MM.1S (cell line): Measurements from ENCODE around the gene OTOP3.
"Not testable (repeated sequence)": the region's sequence is repeated elsewhere in the genome, so short reads cannot be mapped to it uniquely, and the experiment has no call there.

ENCODE experiments used
- DNase-seq: peaks from one replicate; pipeline ENCODE4 v3.0.0-alpha.2; 2015
- H2AFZ ChIP-seq: fragments of 300-600 bp; sonication (generic); 2 replicates; pipeline ENCODE4 v1.6.0; 2016; ENCODE audit warnings: antibody characterized with exemption, low read length
- H3F3A ChIP-seq: fragments of 300-600 bp; sonication (generic); 2 replicates; pipeline ENCODE4 v1.6.1; 2016; ENCODE audit warnings: mild to moderate bottlenecking, antibody characterized with exemption, low read length, moderate library complexity, mixed read lengths; ENCODE audit not compliant: insufficient read depth
- H3K27ac ChIP-seq: fragments of 300-600 bp; sonication (generic); 2 replicates; pipeline ENCODE4 v1.5.1; 2016; ENCODE audit warnings: mild to moderate bottlenecking, low read length
- H3K27me3 ChIP-seq: fragments of 300-600 bp; sonication (generic); replicated peaks from 2 replicates; pipeline ENCODE4 v1.6.0; 2016; ENCODE audit warnings: low read length; ENCODE audit not compliant: insufficient read depth
- H3K36me3 ChIP-seq: fragments of 300-600 bp; sonication (generic); replicated peaks from 2 replicates; pipeline ENCODE4 v1.6.1; 2016; ENCODE audit warnings: mild to moderate bottlenecking, low read length, mixed read lengths; ENCODE audit not compliant: insufficient read depth
- H3K4me1 ChIP-seq: fragments of 300-600 bp; sonication (generic); 2 replicates; pipeline ENCODE4 v1.6.1; 2016; ENCODE audit warnings: low read length, mixed read lengths
- H3K4me2 ChIP-seq: fragments of 300-600 bp; sonication (generic); 2 replicates; pipeline ENCODE4 v1.6.0; 2016; ENCODE audit warnings: low read depth, low read length
- H3K4me3 ChIP-seq: fragments of 300-600 bp; sonication (generic); 2 replicates; pipeline ENCODE4 v1.5.1; 2016; ENCODE audit warnings: low read length, mixed read lengths
- H3K79me2 ChIP-seq: fragments of 300-600 bp; sonication (generic); 2 replicates; pipeline ENCODE4 v1.6.1; 2016; ENCODE audit warnings: mixed run types, low read length, mixed read lengths
- H3K9ac ChIP-seq: fragments of 300-600 bp; sonication (generic); 2 replicates; pipeline ENCODE4 v1.6.1; 2016; ENCODE audit warnings: low read length, mixed read lengths
- H3K9me2 ChIP-seq: fragments of 300-600 bp; sonication (generic); replicated peaks from 2 replicates; pipeline ENCODE4 v1.6.1; 2016; ENCODE audit warnings: mild to moderate bottlenecking, low read length, mixed read lengths; ENCODE audit not compliant: insufficient read depth
- H3K9me3 ChIP-seq: fragments of 300-600 bp; sonication (generic); replicated peaks from 2 replicates; pipeline ENCODE4 v1.6.1; 2016; ENCODE audit warnings: mild to moderate bottlenecking, low read length, mixed read lengths; ENCODE audit not compliant: insufficient read depth
- H4K20me1 ChIP-seq: fragments of 300-600 bp; sonication (generic); 2 replicates; pipeline ENCODE4 v1.6.1; 2016; ENCODE audit warnings: mild to moderate bottlenecking, low read length, moderate library complexity, mixed read lengths; ENCODE audit not compliant: insufficient read depth
- CTCF ChIP-seq: fragments of 300-600 bp; sonication (generic); IDR thresholded peaks from 2 replicates; pipeline ENCODE4 v1.5.1; 2016; ENCODE audit warnings: antibody characterized with exemption, low read length, mixed read lengths
- EZH2 ChIP-seq: fragments of 300-600 bp; sonication (generic); optimal IDR thresholded peaks from 2 replicates; pipeline ENCODE3; 2017; ENCODE audit warnings: low read depth, mild to moderate bottlenecking, antibody characterized with exemption, low read length, mixed read lengths
- EZH2phosphoT487 ChIP-seq: fragments of 300-600 bp; sonication (generic); IDR thresholded peaks from 2 replicates; pipeline ENCODE4 v1.6.1; 2018; ENCODE audit warnings: antibody characterized with exemption, low read length

OTOP3 gene

GRCh38 chr17:74903034-74903433 lies 32.7 kb upstream of the OTOP3 start:
- Histone ChIP-seq H3K4me1 (no peaks in the 10 kb centered on the region), H3K79me2 (no peaks in the 10 kb centered on the region), H3K4me2 (no peak overlapping the region), H2AFZ (no peak overlapping the region), H3K9me3 (no peaks in the 10 kb centered on the region), H3K36me3 (no peaks in the 10 kb centered on the region), H3F3A (no peaks in the 10 kb centered on the region), H3K27ac (no peak overlapping the region), H3K9ac (no peak overlapping the region), H3K4me3 (no peak overlapping the region), H3K9me2 (no peaks in the 10 kb centered on the region), H3K27me3 (peaks cover 69% of the 10 kb centered on the region), H4K20me1 (no peaks in the 10 kb centered on the region)
- DNase-seq = no peak
- no peak for TF ChIP-seq CTCF
- no peak for TF ChIP-seq EZH2phosphoT487
- no peak for TF ChIP-seq EZH2

- Histone ChIP-seq H3K79me2 (no peaks in the 10 kb centered on the region), H3K4me2 (no peak overlapping the region), H3K27ac (no peak overlapping the region), H4K20me1 (no peaks in the 10 kb centered on the region), H3K9me2 (no peaks in the 10 kb centered on the region), H2AFZ (no peak overlapping the region), H3K9ac (no peak overlapping the region), H3K4me1 (no peaks in the 10 kb centered on the region), H3K27me3 (peaks cover 66% of the 10 kb centered on the region), H3K4me3 (no peak overlapping the region), H3K36me3 (no peaks in the 10 kb centered on the region), H3K9me3 (no peaks in the 10 kb centered on the region), H3F3A (no peaks in the 10 kb centered on the region)
- no peak for TF ChIP-seq CTCF
- TF ChIP-seq EZH2 = no peak
- no peak for TF ChIP-seq EZH2phosphoT487
- no peak for DNase-seq
Measured at GRCh38 chr17:74903671-74904070, 32.0 kb upstream of the OTOP3 start.

GRCh38 chr17:74904687-74905409 lies 30.9 kb upstream of the OTOP3 start:
- no peaks in the 10 kb centered on the region for H3K79me2 ChIP-seq
- peaks cover 57% of the 10 kb centered on the region for H3K27me3 ChIP-seq
- H2AFZ ChIP-seq = no peak overlapping the region
- H3K36me3 ChIP-seq = no peaks in the 10 kb centered on the region
- no peaks in the 10 kb centered on the region for H3K4me1 ChIP-seq
- no peaks in the 10 kb centered on the region for H3K9me2 ChIP-seq
- TF ChIP-seq EZH2phosphoT487 = no peak
- no peak for TF ChIP-seq EZH2
- TF ChIP-seq CTCF = no peak
- no peak overlapping the region for H3K4me2 ChIP-seq
- H3K4me3 ChIP-seq = no peak overlapping the region
- H3K9ac ChIP-seq = no peak overlapping the region
- H3F3A ChIP-seq = no peaks in the 10 kb centered on the region
- DNase-seq = no peak
- H3K9me3 ChIP-seq = no peaks in the 10 kb centered on the region
- H4K20me1 ChIP-seq = no peaks in the 10 kb centered on the region
- no peak overlapping the region for H3K27ac ChIP-seq

- not testable (repeated sequence) for H3K36me3 ChIP-seq, H3K4me2 ChIP-seq, H3K9ac ChIP-seq, H3K4me1 ChIP-seq, H3K27ac ChIP-seq, H2AFZ ChIP-seq, H4K20me1 ChIP-seq, H3F3A ChIP-seq, H3K9me3 ChIP-seq, DNase-seq, H3K9me2 ChIP-seq, H3K4me3 ChIP-seq, H3K79me2 ChIP-seq
- H3K27me3 ChIP-seq = peaks cover 49% of the 10 kb centered on the region
Measured at GRCh38 chr17:74906214-74906793, 29.4 kb upstream of the OTOP3 start.
